Thyroid gland (tissue), 4 donors: Measurements from ENCODE around the gene UFSP1.

ENCODE experiments used
- CTCF ChIP-seq, 6 experiments: fragments of 200-600 bp in 3 of 6; fragments of 450-650 bp in 3 of 6; sonication (generic) in 3 of 6; IDR thresholded peaks; one replicate each; pipeline ENCODE4 v1.5.1; 2016 to 2019; ENCODE audit warnings: antibody characterized with exemption in 6 of 6, mild to moderate bottlenecking in 2 of 6, inconsistent platforms in 1 of 6, moderate library complexity in 1 of 6
- POLR2A ChIP-seq, 2 donors: fragments of 450-650 bp; IDR thresholded peaks; one replicate each; pipeline ENCODE4 v1.6.1; 2017; ENCODE audit warnings: antibody characterized with exemption in 2 of 2, mild to moderate bottlenecking in 2 of 2, moderate library complexity in 1 of 2

- no peak for TF ChIP-seq CTCF (IDR thresholded peaks at IDR 0.05)
- TF ChIP-seq POLR2A (IDR thresholded peaks at IDR 0.05) = no peak
Measured at GRCh38 chr7:100856871-100857282, 32.6 kb downstream of the UFSP1 start.
